Stimulated activated CD4-positive, alpha-beta T cell treated with anti-CD3 and anti-CD28 coated beads, Interleukin-15, amount 100 ng/mL, for 48 hours (primary cell): ENCODE results near the gene SLC66A1.
"Not testable (repeated sequence)": the region's sequence is repeated elsewhere in the genome, so short reads cannot be mapped to it uniquely, and the experiment has no call there.

ENCODE experiments used
- DNase-seq, 2 donors: peaks; one replicate each; pipeline ENCODE4 v3.0.0-alpha.2; 2020; ENCODE audit warnings: low read depth in 2 of 2

The SLC66A1 gene, protein sequence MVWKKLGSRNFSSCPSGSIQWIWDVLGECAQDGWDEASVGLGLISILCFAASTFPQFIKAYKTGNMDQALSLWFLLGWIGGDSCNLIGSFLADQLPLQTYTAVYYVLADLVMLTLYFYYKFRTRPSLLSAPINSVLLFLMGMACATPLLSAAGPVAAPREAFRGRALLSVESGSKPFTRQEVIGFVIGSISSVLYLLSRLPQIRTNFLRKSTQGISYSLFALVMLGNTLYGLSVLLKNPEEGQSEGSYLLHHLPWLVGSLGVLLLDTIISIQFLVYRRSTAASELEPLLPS

GRCh38 chr1:19311931-19312781, at the start of gene SLC66A1, which contains the start of gene AKR7A2:
TSS of gene SLC66A1 (plus strand) at chr1:19312326. CDS start at chr1:19317678, 5,352 bp downstream.
TSS of gene AKR7A2 (minus strand) at chr1:19312144. CDS start at chr1:19312124, 20 bp downstream.
- DNase-seq: peak; percentile 78 to 88

GRCh38 chr1:19262744-19263143, 49.4 kb upstream of the SLC66A1 start:
- DNase-seq: no peak

DNA sequence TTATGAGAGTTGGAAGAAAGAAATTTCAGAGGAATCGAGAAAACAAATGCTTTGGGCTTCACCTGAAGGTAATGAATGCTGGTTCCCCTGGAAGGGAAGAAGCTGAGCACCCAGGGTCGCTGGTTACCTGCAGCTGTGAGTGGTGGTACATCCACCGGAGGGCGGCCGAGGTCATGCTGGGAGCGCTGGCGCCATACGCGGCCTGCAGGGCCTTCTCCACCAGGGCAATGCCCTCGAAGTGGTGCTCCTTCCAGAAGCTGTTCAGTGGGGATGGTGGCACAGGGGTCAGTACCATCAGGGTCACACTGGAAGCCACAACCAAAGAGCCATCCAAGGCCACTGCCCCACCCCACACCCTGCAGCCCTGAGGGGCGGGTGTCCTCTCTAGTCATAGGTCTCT, 43.7 kb upstream of the SLC66A1 start:
- DNase-seq: no peak

DNA sequence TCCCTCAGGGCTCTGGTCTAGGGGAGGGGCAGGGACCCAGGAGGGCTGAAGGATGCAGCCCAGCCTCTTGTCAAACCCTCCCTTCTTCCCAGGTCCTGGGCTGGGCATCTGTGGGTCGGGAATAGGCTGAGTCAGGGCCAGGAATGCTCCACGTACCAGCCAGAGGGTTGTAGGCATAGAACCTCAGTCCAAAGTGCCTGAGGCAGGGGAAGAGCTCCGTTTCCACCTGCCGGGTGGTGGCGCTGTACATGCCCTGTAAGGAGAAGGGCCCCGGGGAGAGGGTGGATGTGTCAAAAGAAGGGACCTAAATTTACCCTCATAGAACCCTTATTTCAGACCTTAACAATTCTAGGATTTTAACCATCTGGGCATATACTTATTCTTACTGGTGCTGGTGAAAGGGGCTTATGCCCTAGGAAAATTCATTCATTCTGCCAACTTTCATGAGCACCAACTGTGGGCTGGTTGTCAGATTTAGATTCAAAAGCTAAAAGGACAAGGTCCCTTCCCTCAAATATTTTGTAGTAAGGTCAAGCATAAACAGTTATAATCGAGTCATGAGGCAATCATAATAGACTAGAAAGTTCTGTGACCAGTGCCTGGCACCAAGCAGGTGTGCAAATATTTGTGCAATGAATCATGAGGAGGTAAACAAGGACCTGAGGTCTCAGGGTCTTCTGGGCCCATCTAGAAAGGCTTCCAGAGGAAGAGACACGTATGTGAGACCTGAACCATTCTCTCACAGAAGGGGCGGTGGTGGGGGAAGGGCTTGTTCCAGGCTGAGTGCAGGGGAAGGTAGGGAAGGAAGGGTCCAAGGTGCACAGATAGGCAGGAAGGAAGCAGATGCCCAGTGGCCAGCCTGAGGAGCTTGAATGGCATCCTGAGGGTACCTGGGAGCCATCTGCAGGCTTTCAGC, 42.4 kb upstream of the SLC66A1 start:
- DNase-seq: not testable (repeated sequence)

DNA sequence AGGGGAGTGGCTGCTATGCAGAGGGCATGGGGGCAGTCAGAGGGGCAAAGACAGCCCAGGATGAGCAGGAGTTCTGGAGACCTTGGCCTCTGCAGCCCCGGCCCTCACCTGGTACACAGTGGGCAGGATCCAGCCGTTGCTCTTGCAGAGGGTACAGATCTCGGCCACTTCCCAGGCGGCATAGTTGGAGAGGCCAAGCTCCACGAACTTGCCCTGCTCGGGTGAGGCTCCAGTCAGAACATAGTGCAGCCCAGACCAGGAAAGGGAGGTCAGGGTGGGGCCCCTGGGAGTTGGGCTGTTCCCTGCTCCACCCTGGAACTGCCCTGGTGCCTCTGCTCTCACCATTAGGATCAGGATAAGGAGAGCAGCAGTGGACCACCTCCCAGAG, 41.8 kb upstream of the SLC66A1 start:
- DNase-seq: not testable (repeated sequence)

- DNase-seq: no peak
Measured at GRCh38 chr1:19272064-19272463, 40.1 kb upstream of the SLC66A1 start.

- no peak for DNase-seq
Measured at GRCh38 chr1:19273106-19273843, 38.9 kb upstream of the SLC66A1 start.

- not testable (repeated sequence) for DNase-seq
Measured at GRCh38 chr1:19273844-19274531, 38.1 kb upstream of the SLC66A1 start.

DNA sequence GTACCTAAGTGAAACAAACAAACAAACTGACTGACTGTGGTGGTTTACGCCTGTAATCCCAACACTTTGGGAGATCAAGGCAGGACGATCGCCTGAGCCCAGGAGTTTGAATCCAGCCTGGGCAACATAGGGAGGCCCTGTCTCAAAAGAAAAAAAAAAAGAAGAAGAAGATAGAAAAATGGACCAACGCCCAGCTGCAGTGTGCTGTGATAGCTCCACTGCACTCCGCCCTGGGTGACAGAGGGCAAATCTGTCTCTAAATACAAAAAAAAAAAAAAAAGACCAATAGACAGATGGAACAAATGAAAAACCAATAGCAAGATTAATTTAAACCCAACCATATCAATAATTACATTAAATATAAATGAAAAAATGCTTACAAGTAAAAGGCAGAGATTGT, 37.5 kb upstream of the SLC66A1 start:
- no peak for DNase-seq

GRCh38 chr1:19283891-19284290, 28.2 kb upstream of the SLC66A1 start:
- DNase-seq: no peak

- DNase-seq: no peak
Measured at GRCh38 chr1:19284881-19285280, 27.2 kb upstream of the SLC66A1 start.

- not testable (repeated sequence) for DNase-seq
Measured at GRCh38 chr1:19285366-19285765, 26.8 kb upstream of the SLC66A1 start.

DNA sequence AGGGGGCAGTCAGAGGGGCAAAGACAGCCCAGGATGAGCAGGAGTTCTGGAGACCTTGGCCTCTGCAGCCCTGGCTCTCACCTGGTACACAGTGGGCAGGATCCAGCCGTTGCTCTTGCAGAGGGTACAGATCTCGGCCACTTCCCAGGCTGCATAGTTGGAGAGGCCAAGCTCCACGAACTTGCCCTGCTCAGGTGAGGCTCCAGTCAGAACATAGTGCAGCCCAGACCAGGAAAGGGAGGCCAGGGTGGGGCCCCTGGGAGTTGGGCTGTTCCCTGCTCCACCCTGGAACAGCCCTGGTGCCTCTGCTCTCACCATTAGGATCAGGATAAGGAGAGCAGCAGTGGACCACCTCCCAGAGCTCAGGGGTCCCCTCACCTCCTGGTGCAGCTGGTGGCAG, 26.3 kb upstream of the SLC66A1 start:
- not testable (repeated sequence) for DNase-seq

- DNase-seq: no peak
Measured at GRCh38 chr1:19287436-19288185, 24.5 kb upstream of the SLC66A1 start.

GRCh38 chr1:19288324-19289241, 23.5 kb upstream of the SLC66A1 start, which contains the start of gene AKR7A3:
TSS of gene AKR7A3 (minus strand) at chr1:19288770. CDS start at chr1:19288709, 61 bp downstream.
- peak; percentile 33 to 58 for DNase-seq

- no peak for DNase-seq
Measured at GRCh38 chr1:19289244-19289643, 22.9 kb upstream of the SLC66A1 start.

GRCh38 chr1:19294638-19295037, 17.5 kb upstream of the SLC66A1 start:
- DNase-seq: no peak

- DNase-seq: no peak
Measured at GRCh38 chr1:19300211-19300610, 11.9 kb upstream of the SLC66A1 start.
